Sigmoid colon (tissue), 3 donors: ENCODE measurements around the gene SMC6.

Experiments used
- POLR2A ChIP-seq, 2 donors: fragments of 450-650 bp; IDR thresholded peaks; one replicate each; pipeline ENCODE4 v1.6.1; 2016; ENCODE audit warnings: antibody characterized with exemption in 2 of 2, mild to moderate bottlenecking in 2 of 2, moderate library complexity in 2 of 2
- TF ChIP-seq, protein P1 (sequence below), 4 experiments: fragments of 450-650 bp in 3 of 4; fragments of 200-600 bp in 1 of 4; IDR thresholded peaks; one replicate each; pipeline ENCODE4 v1.5.1; 2016 to 2019; ENCODE audit warnings: antibody characterized with exemption in 4 of 4, mild to moderate bottlenecking in 3 of 4, moderate library complexity in 2 of 4

GRCh38 chr2:17652681-17653394 is 100.8 kb downstream of the SMC6 start:
- TF ChIP-seq, protein P1, sequence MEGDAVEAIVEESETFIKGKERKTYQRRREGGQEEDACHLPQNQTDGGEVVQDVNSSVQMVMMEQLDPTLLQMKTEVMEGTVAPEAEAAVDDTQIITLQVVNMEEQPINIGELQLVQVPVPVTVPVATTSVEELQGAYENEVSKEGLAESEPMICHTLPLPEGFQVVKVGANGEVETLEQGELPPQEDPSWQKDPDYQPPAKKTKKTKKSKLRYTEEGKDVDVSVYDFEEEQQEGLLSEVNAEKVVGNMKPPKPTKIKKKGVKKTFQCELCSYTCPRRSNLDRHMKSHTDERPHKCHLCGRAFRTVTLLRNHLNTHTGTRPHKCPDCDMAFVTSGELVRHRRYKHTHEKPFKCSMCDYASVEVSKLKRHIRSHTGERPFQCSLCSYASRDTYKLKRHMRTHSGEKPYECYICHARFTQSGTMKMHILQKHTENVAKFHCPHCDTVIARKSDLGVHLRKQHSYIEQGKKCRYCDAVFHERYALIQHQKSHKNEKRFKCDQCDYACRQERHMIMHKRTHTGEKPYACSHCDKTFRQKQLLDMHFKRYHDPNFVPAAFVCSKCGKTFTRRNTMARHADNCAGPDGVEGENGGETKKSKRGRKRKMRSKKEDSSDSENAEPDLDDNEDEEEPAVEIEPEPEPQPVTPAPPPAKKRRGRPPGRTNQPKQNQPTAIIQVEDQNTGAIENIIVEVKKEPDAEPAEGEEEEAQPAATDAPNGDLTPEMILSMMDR (IDR thresholded peaks at IDR 0.05) = no peak
- no peak for TF ChIP-seq POLR2A (IDR thresholded peaks at IDR 0.05)
